ENCODE results near the gene RNF144A. TPM values are rescaled to one million over a fixed set of nuclear protein-coding genes. Genes with fewer than 3 reads are reported as not detected.

Gene RNF144A
- total RNA-seq, 1 experiment from 2014 or later, result 0.21 TPM

GRCh38 chr2:6966446-6966940 is 49.3 kb downstream of the RNF144A start:
- H3K27me3 Mint-ChIP-seq (ENCODE audit: insufficient read depth, unreplicated experiment), result peaks cover 20% of the 10 kb centered on the region
- no peaks in the 10 kb centered on the region for H3K4me1 Mint-ChIP-seq (ENCODE audit: insufficient read depth, unreplicated experiment)
- intact Hi-C loops (cut with micrococcal nuclease), result no loop called here
- ChIA-PET CTCF (no interaction called here), POLR2A (no interaction called here)
- H3K4me3 Mint-ChIP-seq (ENCODE audit: unreplicated experiment), result no peak overlapping the region
- no peak for DNase-seq (ENCODE audit: unreplicated experiment)
- TF ChIP-seq CTCF (IDR thresholded peaks at IDR 0.05; ENCODE audit: unreplicated experiment), result no peak
- H3K9me3 Mint-ChIP-seq (ENCODE audit: unreplicated experiment), result no peaks in the 10 kb centered on the region
- no peaks in the 10 kb centered on the region for H3K36me3 Mint-ChIP-seq (ENCODE audit: insufficient read depth, unreplicated experiment)
- H3K27ac Mint-ChIP-seq (ENCODE audit: low read depth, unreplicated experiment), result no peak overlapping the region
- BruUV-seq (replicated peaks), result no TSS peak

GRCh38 chr2:6967301-6967700 is 50.1 kb downstream of the RNF144A start:
- BruUV-seq (replicated peaks), result no TSS peak
- ChIA-PET POLR2A (interaction anchor here (0.5 kb wide), 1 partner anchor 847 kb away, joined by 3 read pairs; no protein-coding TSS in a partner anchor), CTCF (interaction anchor here (0.7 kb wide), 1 partner anchor 130 kb away, joined by 4 read pairs; no protein-coding TSS in a partner anchor)
- no peak overlapping the region for H3K27ac Mint-ChIP-seq (ENCODE audit: low read depth, unreplicated experiment)
- H3K9me3 Mint-ChIP-seq (ENCODE audit: unreplicated experiment), result no peaks in the 10 kb centered on the region
- intact Hi-C loops (cut with micrococcal nuclease), result no loop called here
- no peaks in the 10 kb centered on the region for H3K36me3 Mint-ChIP-seq (ENCODE audit: insufficient read depth, unreplicated experiment)
- no peak for TF ChIP-seq CTCF (IDR thresholded peaks at IDR 0.05; ENCODE audit: unreplicated experiment)
- peaks cover 18% of the 10 kb centered on the region for H3K27me3 Mint-ChIP-seq (ENCODE audit: insufficient read depth, unreplicated experiment)
- no peaks in the 10 kb centered on the region for H3K4me1 Mint-ChIP-seq (ENCODE audit: insufficient read depth, unreplicated experiment)
- DNase-seq (ENCODE audit: unreplicated experiment), result no peak
- H3K4me3 Mint-ChIP-seq (ENCODE audit: unreplicated experiment), result no peak overlapping the region

GRCh38 chr2:6968319-6969100 is 51.3 kb downstream of the RNF144A start:
- Mint-ChIP-seq H3K4me3 (ENCODE audit: unreplicated experiment) (no peak overlapping the region), H3K27me3 (ENCODE audit: insufficient read depth, unreplicated experiment) (peaks cover 5% of the 10 kb centered on the region), H3K9me3 (ENCODE audit: unreplicated experiment) (no peaks in the 10 kb centered on the region), H3K27ac (ENCODE audit: low read depth, unreplicated experiment) (no peak overlapping the region), H3K36me3 (ENCODE audit: insufficient read depth, unreplicated experiment) (no peaks in the 10 kb centered on the region), H3K4me1 (ENCODE audit: insufficient read depth, unreplicated experiment) (no peaks in the 10 kb centered on the region)
- no TSS peak for BruUV-seq (replicated peaks)
- no peak for DNase-seq (ENCODE audit: unreplicated experiment)
- ChIA-PET CTCF (no interaction called here), POLR2A (no interaction called here)
- intact Hi-C loops (cut with micrococcal nuclease), result no loop called here
- TF ChIP-seq CTCF (IDR thresholded peaks at IDR 0.05; ENCODE audit: unreplicated experiment), result no peak

GRCh38 chr2:6970551-6970950 is 53.3 kb downstream of the RNF144A start:
- no TSS peak for BruUV-seq (replicated peaks)
- no peaks in the 10 kb centered on the region for H3K4me1 Mint-ChIP-seq (ENCODE audit: insufficient read depth, unreplicated experiment)
- DNase-seq (ENCODE audit: unreplicated experiment), result no peak
- ChIA-PET CTCF (no interaction called here), POLR2A (no interaction called here)
- H3K27ac Mint-ChIP-seq (ENCODE audit: low read depth, unreplicated experiment), result no peak overlapping the region
- H3K9me3 Mint-ChIP-seq (ENCODE audit: unreplicated experiment), result no peaks in the 10 kb centered on the region
- no peaks in the 10 kb centered on the region for H3K36me3 Mint-ChIP-seq (ENCODE audit: insufficient read depth, unreplicated experiment)
- no peak for TF ChIP-seq CTCF (IDR thresholded peaks at IDR 0.05; ENCODE audit: unreplicated experiment)
- no peak overlapping the region for H3K4me3 Mint-ChIP-seq (ENCODE audit: unreplicated experiment)
- H3K27me3 Mint-ChIP-seq (ENCODE audit: insufficient read depth, unreplicated experiment), result no peaks in the 10 kb centered on the region
- intact Hi-C loops (cut with micrococcal nuclease), result no loop called here

Data from MCF 10A (cell line).